ENCODE results near the gene RLN3.

Gene RLN3

GRCh38 chr19:14056069-14056666 lies 28.2 kb downstream of the RLN3 start:
- Histone ChIP-seq H3K36me3 (replicated peaks) (no peaks in the 10 kb centered on the region), H3K27me3 (replicated peaks) (peaks cover 12% of the 10 kb centered on the region), H3K4me3 (ENCODE audit: low read depth, low read length) (no peak overlapping the region), H3K27ac (no peak overlapping the region)
- no peak for DNase-seq
- TF ChIP-seq CTCF (IDR thresholded peaks at IDR 0.05; ENCODE audit: low read depth, low read length, missing control alignments) = no peak
- in situ Hi-C loops (cut with HindIII; ENCODE audit: low pct_ligation_motif_present, low sequenced_read_pairs) = no loop called here

- no peak for DNase-seq
- H3K27ac ChIP-seq = no peak overlapping the region
- H3K36me3 ChIP-seq (replicated peaks) = no peaks in the 10 kb centered on the region
- in situ Hi-C loops (cut with HindIII; ENCODE audit: low pct_ligation_motif_present, low sequenced_read_pairs) = no loop called here
- no peak for TF ChIP-seq CTCF (IDR thresholded peaks at IDR 0.05; ENCODE audit: low read depth, low read length, missing control alignments)
- peaks cover 12% of the 10 kb centered on the region for H3K27me3 ChIP-seq (replicated peaks)
- H3K4me3 ChIP-seq (ENCODE audit: low read depth, low read length) = peak overlapping the region; percentile 30
Measured at GRCh38 chr19:14056741-14057356, 28.9 kb downstream of the RLN3 start.

GRCh38 chr19:14058182-14059092 lies 30.5 kb downstream of the RLN3 start:
- in situ Hi-C loops (cut with HindIII; ENCODE audit: low pct_ligation_motif_present, low sequenced_read_pairs) = no loop called here
- DNase-seq = no peak
- Histone ChIP-seq H3K27ac (no peak overlapping the region), H3K36me3 (replicated peaks) (no peaks in the 10 kb centered on the region), H3K4me3 (ENCODE audit: low read depth, low read length) (no peak overlapping the region), H3K27me3 (replicated peaks) (peaks cover 12% of the 10 kb centered on the region)
- TF ChIP-seq CTCF (IDR thresholded peaks at IDR 0.05; ENCODE audit: low read depth, low read length, missing control alignments) = no peak

GRCh38 chr19:14059093-14059480 lies 31.1 kb downstream of the RLN3 start:
- Histone ChIP-seq H3K36me3 (replicated peaks) (no peaks in the 10 kb centered on the region), H3K4me3 (ENCODE audit: low read depth, low read length) (no peak overlapping the region), H3K27ac (no peak overlapping the region), H3K27me3 (replicated peaks) (peaks cover 12% of the 10 kb centered on the region)
- in situ Hi-C loops (cut with HindIII; ENCODE audit: low pct_ligation_motif_present, low sequenced_read_pairs) = no loop called here
- TF ChIP-seq CTCF (IDR thresholded peaks at IDR 0.05; ENCODE audit: low read depth, low read length, missing control alignments) = peak; percentile 88
- DNase-seq = no peak

- Histone ChIP-seq H3K36me3 (replicated peaks) (no peaks in the 10 kb centered on the region), H3K27me3 (replicated peaks) (peaks cover 12% of the 10 kb centered on the region), H3K27ac (no peak overlapping the region), H3K4me3 (ENCODE audit: low read depth, low read length) (no peak overlapping the region)
- in situ Hi-C loops (cut with HindIII; ENCODE audit: low pct_ligation_motif_present, low sequenced_read_pairs) = no loop called here
- TF ChIP-seq CTCF (IDR thresholded peaks at IDR 0.05; ENCODE audit: low read depth, low read length, missing control alignments) = no peak
- DNase-seq = no peak
Measured at GRCh38 chr19:14059652-14060155, 31.8 kb downstream of the RLN3 start.
